HG03175 (cell line): Measurements from ENCODE around the gene SPZ1.
"Not testable (repeated sequence)": the region's sequence is repeated elsewhere in the genome, so short reads cannot be mapped to it uniquely, and the experiment has no call there.

Experiments
- ATAC-seq: cut with Tn5 transposase; IDR thresholded peaks from one replicate; pipeline ENCODE4 v1.9.1; 2021; ENCODE audit warnings: mild to moderate bottlenecking, moderate library complexity; ENCODE audit not compliant: unreplicated experiment

SPZ1 gene

GRCh38 chr5:80337379-80337778 lies 17.6 kb downstream of the SPZ1 start:
- ATAC-seq = no peak

GRCh38 chr5:80339116-80339515 lies 19.3 kb downstream of the SPZ1 start:
- no peak for ATAC-seq

GRCh38 chr5:80341016-80341775 lies 21.4 kb downstream of the SPZ1 start:
- no peak for ATAC-seq

GRCh38 chr5:80343067-80343466 lies 23.3 kb downstream of the SPZ1 start:
- ATAC-seq = no peak

GRCh38 chr5:80346055-80346454 lies 26.3 kb downstream of the SPZ1 start:
- no peak for ATAC-seq

GRCh38 chr5:80348171-80348570 lies 28.4 kb downstream of the SPZ1 start:
- no peak for ATAC-seq

GRCh38 chr5:80351019-80351418 lies 31.2 kb downstream of the SPZ1 start:
- not testable (repeated sequence) for ATAC-seq

- ATAC-seq = no peak
Measured at GRCh38 chr5:80355686-80356085, 35.9 kb downstream of the SPZ1 start.

GRCh38 chr5:80357671-80358070 lies 37.9 kb downstream of the SPZ1 start:
- no peak for ATAC-seq

GRCh38 chr5:80360914-80361444 lies 41.2 kb downstream of the SPZ1 start:
- no peak for ATAC-seq

- no peak for ATAC-seq
Measured at GRCh38 chr5:80364892-80365291, 45.1 kb downstream of the SPZ1 start.

- no peak for ATAC-seq
Measured at GRCh38 chr5:80368661-80369480, 49.1 kb downstream of the SPZ1 start.

- no peak for ATAC-seq
Measured at GRCh38 chr5:80369521-80369920, 49.7 kb downstream of the SPZ1 start.

GRCh38 chr5:80370390-80370789 lies 50.6 kb downstream of the SPZ1 start:
- ATAC-seq = no peak
